Esophagus muscularis mucosa (tissue), 4 donors: ENCODE measurements around the gene CHST15. TPM values are rescaled to one million over a fixed set of nuclear protein-coding genes. Genes with fewer than 3 reads are reported as not detected.

Source experiments
- DNase-seq: peaks from one replicate; pipeline ENCODE4 v3.0.0-alpha.2; 2017; ENCODE audit errors: extremely low spot score
- H3K27ac ChIP-seq, 4 donors: fragments of 200-600 bp; sonication (generic); replicated peaks in 1 of 4; 1 replicate in 3 of 4; 2 replicates in 1 of 4; pipeline ENCODE4 v1.5.1; 2016 to 2019; ENCODE audit warnings: mild to moderate bottlenecking in 1 of 4
- H3K27me3 ChIP-seq, 4 donors: fragments of 200-600 bp; sonication (generic); one replicate each; pipeline versions ENCODE4 v1.5.1 to v1.6.0; 2016 to 2019
- H3K36me3 ChIP-seq, 4 donors: fragments of 200-600 bp; sonication (generic); one replicate each; pipeline ENCODE4 v1.5.1; 2016 to 2019
- H3K4me1 ChIP-seq, 4 donors: fragments of 200-600 bp; sonication (generic); one replicate each; pipeline ENCODE4 v1.5.1; 2016 to 2019
- H3K4me3 ChIP-seq, 4 donors: fragments of 200-600 bp; sonication (generic); 1 replicate in 2 of 4; 2 replicates in 2 of 4; pipeline ENCODE4 v1.5.1; 2016 to 2019; ENCODE audit warnings: mild to moderate bottlenecking in 4 of 4, moderate library complexity in 1 of 4
- H3K9me3 ChIP-seq, 4 donors: fragments of 200-600 bp; sonication (generic); 1 replicate in 3 of 4; 2 replicates in 1 of 4; pipeline ENCODE4 v1.5.1; 2016 to 2019
- CTCF ChIP-seq, 3 experiments: fragments of 200-600 bp in 2 of 3; fragments of 450-650 bp in 1 of 3; sonication (generic) in 2 of 3; IDR thresholded peaks; one replicate each; pipeline ENCODE4 v1.5.1; 2017 to 2019; ENCODE audit warnings: antibody characterized with exemption in 3 of 3, mild to moderate bottlenecking in 2 of 3, moderate library complexity in 1 of 3
- EP300 ChIP-seq: sonication (generic); formaldehyde crosslinking; IDR thresholded peaks from one replicate; pipeline ENCODE4 v1.6.1; 2017; ENCODE audit warnings: antibody characterized with exemption
- POLR2A ChIP-seq: fragments of 450-650 bp; IDR thresholded peaks from one replicate; pipeline ENCODE4 v1.6.1; 2017; ENCODE audit warnings: antibody characterized with exemption, moderate library complexity, mild to moderate bottlenecking, low read depth
- POLR2AphosphoS5 ChIP-seq, 2 donors: sonication (generic); formaldehyde crosslinking; IDR thresholded peaks; one replicate each; pipeline ENCODE4 v1.6.1; 2017; ENCODE audit warnings: antibody characterized with exemption in 2 of 2
- WGBS: methylation state at CpG from one replicate; pipeline ENCODE4 v1.1.5; 2018; 5-methylcytosine and 5-hydroxymethylcytosine counted together
- intact Hi-C: fragments of 100-400 bp; cut with DNase I; formaldehyde crosslinking; loops from one replicate; pipeline ENCODE4 v1.15.1; 2023
- total RNA-seq, 4 donors: library from RNA; depleted of rRNA; stranded (reverse); fragments of >200 nt; gene quantifications; one replicate each; pipeline versions ENCODE4 v1.1.0 to v1.2.1, GENCODE V29; 2016

Gene CHST15
- total RNA-seq, 4 donors from 2014 or later: 48.2 to 76.1 (median 62.5) TPM

- peaks cover 0 to 24% (median 0%) of the 10 kb centered on the region in 4 donors for H3K36me3 ChIP-seq
These were observed 67.5 kb downstream of the CHST15 start for GRCh38 chr10:124025660-124026588.

GRCh38 chr10:124025152-124025551, 68.2 kb downstream of the CHST15 start:
- Histone ChIP-seq H3K4me1 (peaks cover 0 to 61% (median 55%) of the 10 kb centered on the region in 4 donors), H3K4me3 (no peak overlapping the region), H3K27ac (peak overlapping the region in 1 of 4 donors; percentile 6), H3K9me3 (no peaks in the 10 kb centered on the region), H3K36me3 (peaks cover 4 to 27% (median 5%) of the 10 kb centered on the region in 4 donors), H3K27me3 (no peaks in the 10 kb centered on the region)
- TF ChIP-seq CTCF (IDR thresholded peaks at IDR 0.05) (no peak), POLR2A (no peak), POLR2AphosphoS5 (IDR thresholded peaks at IDR 0.05) (no peak), EP300 (no peak)
- intact Hi-C loops: no loop called here
- DNase-seq: no peak
- WGBS: 70% methylated on average over 5 of the region's 5 CpGs

More at GRCh38 chr10:124025660-124026588, 67.5 kb downstream of the CHST15 start:
- TF ChIP-seq CTCF (IDR thresholded peaks at IDR 0.05): peak; percentile 37 to 51 (median 43)
- no peak for TF ChIP-seq POLR2A
- TF ChIP-seq POLR2AphosphoS5 (IDR thresholded peaks at IDR 0.05): no peak
- H3K27me3 ChIP-seq: no peaks in the 10 kb centered on the region
- no peak for DNase-seq
- peak overlapping the region in 3 of 4 donors; percentile 28 to 66 (median 37) for H3K27ac ChIP-seq
- no peaks in the 10 kb centered on the region for H3K9me3 ChIP-seq
- peaks cover 0 to 69% (median 59%) of the 10 kb centered on the region in 4 donors for H3K4me1 ChIP-seq
- intact Hi-C loops: no loop called here
- no peak overlapping the region for H3K4me3 ChIP-seq
- WGBS: 76% methylated on average over 13 of the region's 13 CpGs

GRCh38 chr10:124022066-124022465, 71.3 kb downstream of the CHST15 start:
- TF ChIP-seq POLR2AphosphoS5 (IDR thresholded peaks at IDR 0.05) (no peak), EP300 (no peak), CTCF (IDR thresholded peaks at IDR 0.05) (no peak), POLR2A (no peak)

GRCh38 chr10:124020981-124021815, 72.2 kb downstream of the CHST15 start:
- peaks cover 9 to 31% (median 15%) of the 10 kb centered on the region in 4 donors for H3K36me3 ChIP-seq
- no peaks in the 10 kb centered on the region for H3K9me3 ChIP-seq
- H3K4me1 ChIP-seq: peaks cover 0 to 55% (median 54%) of the 10 kb centered on the region in 4 donors
- no peak for DNase-seq
- H3K27ac ChIP-seq: no peak overlapping the region
- TF ChIP-seq CTCF (IDR thresholded peaks at IDR 0.05) (no peak), EP300 (no peak), POLR2A (no peak), POLR2AphosphoS5 (IDR thresholded peaks at IDR 0.05) (no peak)
- 78% methylated on average over 17 of the region's 18 CpGs for WGBS
- no peaks in the 10 kb centered on the region for H3K27me3 ChIP-seq
- no peak overlapping the region for H3K4me3 ChIP-seq
- intact Hi-C loops: no loop called here

More at GRCh38 chr10:124022066-124022465, 71.3 kb downstream of the CHST15 start:
- Histone ChIP-seq H3K9me3 (no peaks in the 10 kb centered on the region), H3K4me3 (no peak overlapping the region), H3K36me3 (peaks cover 9 to 29% (median 15%) of the 10 kb centered on the region in 4 donors), H3K27ac (peak overlapping the region in 1 of 4 donors; percentile 56), H3K4me1 (peaks cover 0 to 55% (median 54%) of the 10 kb centered on the region in 4 donors), H3K27me3 (no peaks in the 10 kb centered on the region)
- no peak for DNase-seq
- intact Hi-C loops: no loop called here
- WGBS: 64% methylated on average over 8 of the region's 8 CpGs
